Stimulated activated CD4-positive, alpha-beta T cell treated with anti-CD3 and anti-CD28 coated beads, Interleukin-1b, Interleukin-23, amount 100 ng/mL, for 4 hours (primary cell): ENCODE results near the gene ERGIC1.
"Not testable (repeated sequence)": the region's sequence is repeated elsewhere in the genome, so short reads cannot be mapped to it uniquely, and the experiment has no call there.

Experiments
- DNase-seq, 2 donors: peaks; one replicate each; pipeline ENCODE4 v3.0.0-alpha.2; 2020; ENCODE audit warnings: low read depth in 2 of 2

Gene ERGIC1

GRCh38 chr5:172878933-172879752 lies 45.1 kb downstream of the ERGIC1 start:
- no peak for DNase-seq

GRCh38 chr5:172881691-172882370 lies 47.8 kb downstream of the ERGIC1 start:
- no peak for DNase-seq

- no peak for DNase-seq
Observed at GRCh38 chr5:172883066-172883465, 49.0 kb downstream of the ERGIC1 start.

- DNase-seq, result no peak
Observed at GRCh38 chr5:172885597-172886340, 51.7 kb downstream of the ERGIC1 start.

GRCh38 chr5:172886476-172886875 lies 52.4 kb downstream of the ERGIC1 start:
- DNase-seq, result no peak

- DNase-seq, result no peak
Observed at GRCh38 chr5:172886974-172887501, 53.0 kb downstream of the ERGIC1 start.

GRCh38 chr5:172887692-172888091 lies 53.6 kb downstream of the ERGIC1 start:
- no peak for DNase-seq

- no peak for DNase-seq
Observed at GRCh38 chr5:172890659-172891058, 56.6 kb downstream of the ERGIC1 start.

GRCh38 chr5:172891716-172892421 lies 57.8 kb downstream of the ERGIC1 start:
- no peak for DNase-seq

- DNase-seq, result no peak
Observed at GRCh38 chr5:172892713-172893112, 58.7 kb downstream of the ERGIC1 start.

GRCh38 chr5:172894767-172895388 lies 60.8 kb downstream of the ERGIC1 start:
- DNase-seq, result no peak

GRCh38 chr5:172895549-172895948 lies 61.5 kb downstream of the ERGIC1 start:
- DNase-seq, result no peak

- no peak for DNase-seq
Observed at GRCh38 chr5:172896465-172896864, 62.4 kb downstream of the ERGIC1 start.

GRCh38 chr5:172897067-172897466 lies 63.0 kb downstream of the ERGIC1 start:
- not testable (repeated sequence) for DNase-seq

- DNase-seq, result no peak
Observed at GRCh38 chr5:172897481-172898217, 63.6 kb downstream of the ERGIC1 start.

GRCh38 chr5:172898218-172898842 lies 64.3 kb downstream of the ERGIC1 start:
- DNase-seq, result no peak

GRCh38 chr5:172898843-172899369 lies 64.9 kb downstream of the ERGIC1 start:
- DNase-seq, result no peak

- DNase-seq, result no peak
Observed at GRCh38 chr5:172899436-172899835, 65.4 kb downstream of the ERGIC1 start.

GRCh38 chr5:172901012-172901780 lies 67.1 kb downstream of the ERGIC1 start:
- no peak for DNase-seq
